ENCODE measurements around the gene FOXO6.
"Not testable (repeated sequence)": the region's sequence is repeated elsewhere in the genome, so short reads cannot be mapped to it uniquely, and the experiment has no call there.

The FOXO6 gene

DNA sequence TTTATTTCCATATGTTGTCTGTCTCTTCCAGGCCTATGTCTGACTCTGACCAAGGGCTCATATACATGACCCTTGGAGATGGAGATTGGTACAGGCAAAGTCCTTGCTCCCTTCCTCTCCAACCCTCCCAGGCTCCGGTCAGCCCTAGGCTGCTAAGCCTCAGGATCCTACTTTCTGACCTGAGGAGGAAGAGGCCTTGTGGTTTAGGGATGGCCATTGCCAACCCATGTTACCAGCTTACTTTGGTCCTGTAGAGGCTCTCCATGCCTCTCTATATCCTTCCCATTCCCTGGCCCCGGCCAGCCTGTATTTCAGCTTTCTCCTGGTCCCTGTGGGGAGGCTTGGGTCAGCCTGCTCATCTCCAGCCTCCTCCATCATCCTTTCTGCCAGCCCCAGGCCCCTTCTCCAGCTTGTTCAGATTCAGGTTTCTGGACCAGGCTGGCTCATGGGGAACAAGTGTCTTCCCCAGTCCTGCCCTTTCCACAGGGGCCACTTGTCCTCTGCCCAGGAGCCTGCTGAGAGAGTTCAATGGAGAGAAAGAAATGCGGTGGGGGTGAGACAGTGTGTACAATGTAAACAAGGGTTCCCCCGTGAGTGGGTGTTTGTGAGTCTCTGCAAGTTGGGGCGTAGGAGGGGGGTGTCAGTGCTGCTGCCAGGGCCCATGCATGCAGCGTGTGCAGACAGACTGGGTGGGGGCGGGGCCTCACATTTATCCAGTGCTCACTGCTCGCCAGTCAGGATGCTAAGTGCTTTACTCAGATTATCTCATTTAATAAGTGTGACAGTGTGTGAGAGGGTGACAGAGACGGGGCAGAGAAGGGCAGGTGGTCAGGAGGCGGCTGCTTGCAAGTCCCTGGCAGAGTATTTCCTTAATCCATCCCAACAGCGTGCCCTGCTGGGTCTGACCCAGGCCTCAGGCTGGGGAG is 31.3 kb upstream of the FOXO6 start:
- DNase-seq (ENCODE audit: low read depth) = no peak

DNA sequence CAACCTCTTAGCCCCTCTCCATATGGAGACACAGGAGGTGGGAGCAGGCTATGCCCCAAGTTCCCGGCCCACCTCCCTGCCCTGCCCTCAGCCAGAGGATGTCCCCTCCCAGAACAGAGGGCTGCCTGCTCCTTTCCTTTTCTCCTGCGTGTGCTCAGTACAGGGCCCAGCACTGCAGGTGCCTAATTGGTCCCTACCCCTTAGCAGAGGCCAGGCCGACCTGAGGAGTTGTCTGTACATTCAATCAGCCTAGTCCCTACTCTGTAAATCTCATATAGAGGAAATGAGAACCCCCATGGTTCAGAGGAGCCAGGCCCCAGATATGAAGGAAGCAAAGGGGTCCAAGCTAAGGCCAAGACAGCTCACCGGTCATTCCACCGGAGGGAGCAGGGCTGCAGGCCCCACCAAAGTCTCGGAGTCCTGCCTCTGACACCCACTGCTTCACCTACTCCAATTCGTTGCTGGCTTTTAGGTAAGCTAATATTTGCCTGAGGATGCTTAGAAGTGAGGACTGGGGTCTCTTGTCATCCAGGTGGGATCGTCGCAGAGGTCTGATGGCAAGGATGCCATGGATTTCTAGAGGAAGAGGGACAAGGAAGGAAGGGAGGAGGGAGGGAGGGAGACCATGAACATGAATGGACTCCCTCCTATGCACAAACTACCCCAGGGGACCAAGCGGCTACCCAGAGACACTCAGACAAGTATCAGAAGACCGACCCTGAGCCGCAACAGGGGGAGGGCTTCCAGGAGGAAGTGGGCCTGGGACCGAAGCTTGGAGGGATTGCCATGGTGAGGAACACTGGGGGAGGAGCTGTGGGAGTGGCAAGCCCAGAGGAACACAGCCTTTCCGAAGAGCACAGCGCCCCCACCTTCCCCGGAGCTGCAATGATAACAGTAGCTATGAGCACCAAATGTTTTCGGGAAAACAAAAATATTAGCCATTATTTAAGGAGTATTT is 30.4 kb upstream of the FOXO6 start:
- DNase-seq (ENCODE audit: low read depth) = no peak

DNA sequence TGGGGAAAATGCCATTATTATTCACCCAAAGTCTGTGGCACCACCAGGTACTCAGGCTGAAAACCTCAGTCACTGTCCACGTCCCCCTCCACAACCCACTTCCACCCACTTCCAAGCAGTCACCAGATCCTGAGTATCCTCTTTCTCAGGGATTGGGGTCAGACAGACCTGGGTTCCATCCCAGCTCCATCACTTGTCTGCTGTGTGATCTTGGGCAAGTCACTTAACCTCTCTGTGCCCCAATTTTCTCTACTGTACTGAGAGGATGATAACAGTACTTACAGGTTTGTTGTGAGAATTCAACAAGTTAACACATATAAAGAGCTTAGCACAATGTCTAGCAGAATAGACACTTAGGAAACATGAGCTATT is 29.7 kb upstream of the FOXO6 start:
- DNase-seq (ENCODE audit: low read depth) = no peak

DNA sequence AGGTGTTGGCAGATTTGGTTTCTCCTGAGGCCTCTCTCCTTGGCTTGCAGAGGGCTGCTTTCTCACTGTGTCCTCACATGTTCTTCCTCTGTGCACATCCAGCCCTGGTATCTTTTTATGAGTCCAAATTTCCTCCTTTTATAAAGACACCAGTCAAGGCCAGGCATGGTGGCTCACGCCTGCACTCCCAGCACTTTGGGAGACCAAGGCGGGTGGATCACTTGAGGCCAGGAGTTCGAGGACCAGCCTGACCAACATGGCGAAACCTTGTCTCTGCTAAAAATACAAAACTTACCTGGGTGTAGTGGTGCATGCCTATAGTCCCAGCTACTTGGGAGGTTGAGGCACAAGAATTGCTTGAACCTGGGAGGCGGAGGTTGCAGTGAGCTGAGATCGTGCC is 29.1 kb upstream of the FOXO6 start:
- not testable (repeated sequence) for DNase-seq (ENCODE audit: low read depth)

DNA sequence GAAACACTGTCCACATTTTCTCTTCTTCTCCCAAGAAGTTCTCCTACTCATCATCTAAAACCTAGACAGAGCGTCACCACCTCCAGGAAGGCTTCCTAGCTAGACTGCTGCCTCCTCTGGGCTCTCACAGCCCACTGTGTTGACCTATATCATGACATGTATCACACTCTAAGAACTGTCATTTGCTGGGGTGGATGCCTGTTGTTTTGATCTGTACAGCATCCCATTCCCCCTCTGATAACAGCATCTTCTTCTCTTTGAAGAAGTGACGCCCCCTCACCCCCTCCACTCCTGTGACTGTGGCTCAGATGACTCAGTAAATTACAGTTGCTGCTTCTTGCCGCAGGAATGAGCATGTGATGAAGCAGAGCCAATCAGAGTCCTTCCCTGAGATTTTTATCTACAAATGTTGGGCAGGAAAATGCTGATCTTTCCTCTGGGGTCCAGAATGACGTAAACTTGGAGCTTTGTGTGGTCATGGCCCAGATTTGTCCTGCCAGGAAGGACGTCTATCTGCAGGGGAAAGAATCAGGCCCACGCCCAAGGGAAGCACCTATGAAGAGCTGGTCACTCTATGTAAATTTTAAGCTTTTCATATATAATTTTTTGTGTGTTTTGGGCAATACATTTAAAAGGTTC is 28.0 kb upstream of the FOXO6 start:
- DNase-seq (ENCODE audit: low read depth) = no peak

DNA sequence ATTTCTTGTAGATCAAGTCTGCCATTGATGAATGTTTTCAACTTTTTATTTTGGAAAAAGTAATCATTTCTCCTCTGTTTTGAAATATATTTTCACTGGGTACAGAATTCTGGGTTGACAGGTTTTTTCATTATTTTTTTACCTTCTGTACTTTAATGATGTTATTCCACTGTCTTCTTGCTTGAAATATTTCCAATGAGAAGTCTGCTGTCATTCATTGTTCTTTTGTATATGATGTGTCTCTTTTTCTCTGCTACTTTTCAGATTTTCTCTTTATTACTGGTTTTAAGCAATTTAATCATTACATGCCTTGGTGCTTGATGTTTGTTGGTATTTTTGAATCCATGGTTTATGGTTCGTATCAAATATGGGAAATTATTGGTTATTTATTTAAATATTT is 22.4 kb upstream of the FOXO6 start:
- DNase-seq (ENCODE audit: low read depth) = no peak

DNA sequence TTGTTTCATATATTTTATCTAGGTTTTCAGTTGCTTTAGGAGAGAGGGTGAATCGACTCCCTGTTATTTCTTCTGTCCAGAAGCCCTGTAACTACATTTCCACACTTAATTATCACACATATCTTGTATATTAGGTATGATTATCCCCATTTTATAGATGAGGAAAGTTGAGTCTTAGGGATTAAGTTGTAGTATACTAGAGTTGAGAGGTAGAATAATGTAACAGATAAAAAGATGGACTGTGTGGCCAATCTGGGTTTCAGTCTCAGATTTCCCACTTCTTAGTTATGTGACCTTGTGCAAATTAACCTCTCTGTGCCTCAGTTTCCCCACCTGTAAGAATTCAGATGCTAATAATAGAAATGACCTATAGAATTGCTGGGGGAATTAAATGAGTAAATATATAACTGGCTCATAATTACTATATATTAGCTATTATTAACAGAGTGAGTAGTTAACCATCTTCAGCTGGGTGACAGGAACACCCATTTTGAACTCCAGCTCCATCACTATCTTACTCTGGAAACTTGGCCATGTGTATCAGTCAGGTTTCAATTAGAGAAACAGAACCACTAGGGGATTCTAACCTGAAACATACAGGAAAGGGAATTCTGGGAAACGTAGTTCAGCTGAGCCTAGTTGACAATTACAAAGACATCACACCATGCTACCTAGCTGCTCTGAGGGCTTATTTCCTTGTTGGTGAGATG is 20.4 kb upstream of the FOXO6 start:
- DNase-seq (ENCODE audit: low read depth) = no peak

DNA sequence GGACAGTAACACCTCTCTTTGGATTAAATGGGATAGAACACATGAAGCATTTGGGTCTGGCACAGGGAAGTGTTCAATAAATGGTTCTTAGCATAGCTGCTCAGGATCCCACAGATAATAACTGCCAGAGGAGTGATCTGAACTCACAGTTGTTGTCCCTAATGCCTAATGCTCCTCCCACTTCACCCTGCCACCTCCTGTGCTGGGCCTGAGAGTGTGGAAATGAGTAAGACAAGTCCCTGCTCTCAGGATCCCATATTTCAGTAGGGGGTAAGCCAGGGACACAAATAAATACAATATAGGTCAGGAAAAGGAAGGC is 19.9 kb upstream of the FOXO6 start:
- DNase-seq (ENCODE audit: low read depth) = no peak

DNA sequence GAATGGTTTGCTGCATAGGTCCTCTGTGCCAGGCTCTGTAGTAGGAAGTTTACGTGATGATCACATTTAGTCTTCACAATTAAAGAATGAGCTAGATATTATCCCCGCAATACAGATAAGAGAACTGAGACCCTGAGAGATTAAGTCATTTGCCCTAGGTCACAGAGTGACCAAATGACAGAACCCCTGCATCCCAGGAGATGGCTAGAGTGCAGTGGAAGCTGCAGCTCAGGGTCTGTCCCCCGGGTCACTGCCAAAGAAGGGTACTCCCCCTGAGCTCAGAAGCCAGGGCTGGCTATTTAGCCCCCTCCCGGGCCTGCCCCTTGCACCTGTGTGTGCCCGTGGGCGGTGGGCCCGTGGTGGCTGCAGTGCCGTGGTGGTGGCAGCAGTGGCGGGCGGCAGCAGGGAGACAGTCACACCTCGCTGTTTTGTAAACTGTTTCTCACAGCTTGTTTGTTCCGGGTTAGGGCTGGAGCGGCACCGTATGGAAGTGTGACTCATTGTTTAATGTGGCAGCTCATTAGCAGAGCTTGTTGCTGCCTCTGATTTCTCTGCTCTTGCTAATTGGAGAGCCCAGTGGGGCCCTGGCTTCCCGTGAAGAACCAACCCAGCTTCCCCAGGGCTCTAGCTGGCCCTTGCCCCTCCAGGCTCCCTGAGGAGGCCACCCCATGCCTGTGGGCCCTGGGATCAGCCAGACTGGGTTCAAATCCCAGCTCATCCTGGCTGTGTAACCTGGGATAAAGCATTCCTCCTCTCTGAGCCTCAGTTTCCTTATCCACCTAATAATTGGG is 19.3 kb upstream of the FOXO6 start:
- DNase-seq (ENCODE audit: low read depth) = no peak

DNA sequence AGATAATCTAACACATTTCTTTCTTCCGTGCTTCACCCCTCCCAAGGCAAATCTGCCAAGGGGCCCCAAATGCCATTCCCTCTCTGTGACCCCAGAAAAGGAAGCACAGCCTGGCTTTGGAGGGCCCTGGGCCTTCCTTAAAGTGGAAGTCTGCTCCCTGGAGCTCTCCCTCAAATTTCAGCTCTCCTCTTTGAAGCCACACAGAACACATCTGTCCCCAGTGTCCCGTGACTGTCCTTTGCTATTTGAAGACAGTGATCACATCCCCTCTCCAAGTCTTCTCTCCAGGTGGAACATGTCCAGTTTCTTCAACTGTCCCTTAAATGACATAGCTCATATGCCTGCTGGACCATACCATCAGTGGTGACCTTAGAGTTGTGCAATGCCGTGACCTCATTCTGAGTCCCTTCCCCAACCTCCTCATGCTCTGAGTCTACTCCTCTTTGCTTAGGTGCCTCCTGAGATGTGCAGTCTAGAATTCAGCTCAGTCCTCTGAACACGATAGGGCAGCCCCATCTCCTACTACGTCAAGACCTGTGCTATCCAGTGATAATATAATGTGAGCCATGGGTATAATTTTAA is 18.4 kb upstream of the FOXO6 start:
- no peak for DNase-seq (ENCODE audit: low read depth)

DNA sequence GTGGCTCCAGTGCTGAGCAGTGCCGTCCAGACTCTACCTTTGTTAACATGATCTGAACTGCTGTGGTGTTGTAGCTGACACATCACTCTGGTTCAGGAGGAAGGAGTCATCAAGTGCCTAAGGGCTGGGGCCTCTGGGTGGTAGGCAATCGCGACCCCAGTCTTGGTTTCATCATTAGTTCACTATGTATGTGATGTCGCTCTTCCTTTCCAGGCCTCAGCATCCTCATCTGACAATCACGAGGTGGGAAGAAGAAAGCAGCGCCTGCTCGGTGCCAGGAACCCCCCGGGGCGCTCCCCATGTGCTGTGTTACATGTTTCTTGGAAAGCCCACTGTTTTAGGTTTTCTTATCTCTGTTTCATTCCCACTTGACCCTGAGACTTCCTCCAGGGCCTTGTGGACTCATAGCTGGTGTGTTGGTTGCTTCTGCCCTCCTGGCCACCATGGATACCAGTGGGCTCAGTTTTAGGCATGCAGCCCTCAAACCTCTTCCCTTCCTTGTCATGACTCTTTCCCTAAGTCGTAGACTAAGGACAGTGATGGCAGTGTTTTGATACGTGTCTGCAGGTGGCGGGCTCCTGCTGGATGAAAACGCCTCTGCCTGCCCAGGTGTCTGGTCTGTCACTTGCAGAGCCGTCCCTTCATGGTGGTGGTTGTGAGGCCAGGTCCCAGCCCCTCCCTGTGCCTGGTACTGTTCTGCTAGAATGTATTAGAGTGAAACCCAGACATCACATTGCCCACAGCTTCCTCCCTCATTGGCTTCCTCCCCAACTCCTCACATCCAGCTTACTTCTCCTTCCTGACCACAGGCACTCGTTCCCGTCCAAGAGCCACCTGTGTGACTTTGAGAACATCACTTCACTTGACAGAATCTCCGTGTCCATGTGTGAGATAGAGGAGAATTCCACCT is 17.2 kb upstream of the FOXO6 start:
- no peak for DNase-seq (ENCODE audit: low read depth)

DNA sequence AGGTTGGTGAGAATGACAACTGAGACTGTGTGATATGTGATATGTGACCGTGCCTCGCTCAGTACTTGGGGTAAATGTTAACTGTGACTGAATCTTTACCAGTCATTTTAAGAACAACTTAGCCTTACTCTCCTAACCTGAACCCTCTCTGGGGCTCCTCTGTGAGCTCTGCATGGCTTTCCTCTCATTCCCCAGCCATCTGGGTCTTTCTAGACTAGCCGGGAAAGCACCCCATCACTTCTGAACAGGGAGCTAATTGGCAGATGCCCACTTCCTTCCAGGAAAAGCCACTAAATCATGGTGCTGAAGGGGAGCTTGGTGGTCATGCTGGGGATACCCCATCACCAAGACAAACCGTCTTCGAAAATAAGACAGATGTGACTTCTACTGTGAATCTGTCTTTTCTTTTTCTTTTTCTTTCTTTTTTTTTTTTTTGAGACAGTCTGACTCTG is 16.5 kb upstream of the FOXO6 start:
- DNase-seq (ENCODE audit: low read depth) = no peak

DNA sequence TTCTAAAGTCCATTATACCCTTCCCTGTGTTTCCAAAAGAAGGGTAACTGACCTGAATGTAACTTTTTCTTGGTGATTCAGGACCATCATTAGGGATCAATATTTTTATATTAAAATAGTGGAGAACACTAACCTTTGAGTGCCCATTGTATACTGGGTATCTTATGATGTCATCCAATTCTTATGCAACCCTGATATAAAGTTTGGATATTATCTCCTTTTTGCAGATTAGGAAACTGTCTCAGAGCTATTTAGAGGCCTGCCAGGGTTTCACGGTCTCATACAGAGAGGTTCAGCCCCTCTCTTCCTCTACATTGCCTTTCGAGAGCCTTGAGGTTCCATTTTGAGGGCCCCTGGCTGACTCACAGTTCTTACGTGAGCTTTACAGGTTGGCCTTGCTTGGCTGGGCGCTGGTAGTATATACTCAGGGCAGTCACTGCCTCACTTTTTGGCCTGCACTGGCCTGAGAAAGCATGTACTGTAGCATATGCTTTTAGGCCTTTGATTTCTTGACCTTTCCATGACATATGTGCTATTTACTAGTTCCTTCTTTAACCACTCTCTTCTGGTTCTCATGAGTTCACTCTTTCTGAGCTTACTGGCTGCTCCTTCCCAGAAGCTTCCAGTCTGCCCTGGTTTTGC is 15.7 kb upstream of the FOXO6 start:
- DNase-seq (ENCODE audit: low read depth) = no peak

DNA sequence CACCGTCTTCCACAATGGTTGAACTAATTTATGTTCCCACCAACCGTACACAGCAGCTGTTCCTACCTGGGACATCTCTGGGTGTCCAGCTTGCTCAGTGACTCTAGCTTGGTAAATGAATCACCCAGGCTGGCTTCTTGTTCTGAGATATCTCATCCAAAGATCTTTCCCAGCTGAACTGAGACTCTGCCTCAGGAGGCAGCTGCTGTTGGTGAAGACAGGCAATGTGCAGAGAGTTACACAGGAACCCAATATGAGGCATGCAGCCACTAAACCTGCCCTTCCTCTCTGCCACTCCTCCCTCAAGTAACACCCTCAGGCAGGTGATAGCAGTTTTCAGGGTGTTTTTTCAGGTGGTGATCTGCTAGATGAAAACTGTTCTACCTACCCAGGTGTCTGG is 14.0 kb upstream of the FOXO6 start:
- no peak for DNase-seq (ENCODE audit: low read depth)

DNA sequence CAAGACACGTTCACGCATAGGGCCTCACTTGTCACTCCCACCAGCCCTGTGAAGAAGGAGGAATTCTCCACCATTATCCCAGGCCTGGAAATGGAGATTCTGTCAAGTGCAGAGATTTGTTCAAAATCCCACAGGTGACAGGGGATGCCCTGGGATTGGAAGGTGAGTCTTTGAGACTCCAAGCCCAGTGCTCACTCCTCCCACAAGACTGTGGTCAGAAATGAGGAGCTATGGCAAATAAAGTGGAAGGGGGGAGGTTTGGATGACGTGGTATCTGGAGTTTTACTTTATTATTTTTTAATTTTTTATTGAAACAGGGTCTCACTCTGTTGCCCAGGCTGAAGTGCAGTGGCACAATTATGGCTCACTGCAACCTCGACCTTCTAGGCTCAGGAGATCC is 12.8 kb upstream of the FOXO6 start:
- DNase-seq (ENCODE audit: low read depth) = no peak

DNA sequence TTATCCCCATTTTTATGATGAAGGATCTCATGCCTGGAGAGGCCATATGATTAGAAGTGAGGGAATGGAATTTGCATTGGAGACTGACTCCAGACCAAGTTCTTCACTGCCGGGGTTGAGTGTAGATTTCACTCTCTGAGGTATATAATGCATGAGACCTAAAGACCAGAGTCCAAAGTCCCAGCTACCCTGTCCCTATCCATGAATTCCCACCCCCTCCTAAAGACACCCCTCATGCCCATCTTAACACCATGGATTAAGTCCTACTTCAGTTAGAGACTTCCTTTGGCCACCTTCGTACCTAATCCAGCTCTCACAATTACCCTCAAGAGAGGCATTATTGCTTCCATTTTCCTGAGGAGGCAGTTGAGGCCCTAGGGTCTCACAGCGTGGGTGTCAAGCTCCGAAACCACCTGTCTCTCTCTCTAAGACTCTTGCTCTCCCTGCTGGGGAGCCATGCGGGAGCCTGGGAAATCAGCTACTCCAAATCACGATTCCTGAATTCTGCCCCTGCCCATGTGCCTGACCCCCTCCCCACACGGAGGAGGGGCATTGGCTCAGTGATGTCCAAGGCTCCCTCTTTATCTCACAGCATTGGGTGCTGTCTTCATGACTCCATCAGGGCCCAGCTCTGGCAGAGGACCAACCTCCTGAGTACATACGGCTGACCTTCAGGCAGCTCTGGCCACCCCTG is 11.7 kb upstream of the FOXO6 start:
- no peak for DNase-seq (ENCODE audit: low read depth)

DNA sequence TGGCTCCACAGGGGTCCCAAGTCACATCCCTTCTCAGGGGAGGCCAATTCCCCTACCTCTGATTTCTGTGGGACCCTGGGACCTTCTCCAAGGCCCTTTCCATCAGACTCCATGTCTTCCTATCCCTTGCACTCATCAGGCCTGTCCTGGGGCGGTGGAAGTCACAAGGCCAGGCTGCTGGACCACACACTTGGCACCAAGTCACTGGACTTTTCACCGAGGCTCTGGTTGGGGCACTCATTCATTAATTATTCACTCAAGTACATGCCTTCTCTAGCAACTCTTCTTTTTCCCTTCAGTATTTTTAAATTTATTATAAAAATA is 11.2 kb upstream of the FOXO6 start:
- no peak for DNase-seq (ENCODE audit: low read depth)

DNA sequence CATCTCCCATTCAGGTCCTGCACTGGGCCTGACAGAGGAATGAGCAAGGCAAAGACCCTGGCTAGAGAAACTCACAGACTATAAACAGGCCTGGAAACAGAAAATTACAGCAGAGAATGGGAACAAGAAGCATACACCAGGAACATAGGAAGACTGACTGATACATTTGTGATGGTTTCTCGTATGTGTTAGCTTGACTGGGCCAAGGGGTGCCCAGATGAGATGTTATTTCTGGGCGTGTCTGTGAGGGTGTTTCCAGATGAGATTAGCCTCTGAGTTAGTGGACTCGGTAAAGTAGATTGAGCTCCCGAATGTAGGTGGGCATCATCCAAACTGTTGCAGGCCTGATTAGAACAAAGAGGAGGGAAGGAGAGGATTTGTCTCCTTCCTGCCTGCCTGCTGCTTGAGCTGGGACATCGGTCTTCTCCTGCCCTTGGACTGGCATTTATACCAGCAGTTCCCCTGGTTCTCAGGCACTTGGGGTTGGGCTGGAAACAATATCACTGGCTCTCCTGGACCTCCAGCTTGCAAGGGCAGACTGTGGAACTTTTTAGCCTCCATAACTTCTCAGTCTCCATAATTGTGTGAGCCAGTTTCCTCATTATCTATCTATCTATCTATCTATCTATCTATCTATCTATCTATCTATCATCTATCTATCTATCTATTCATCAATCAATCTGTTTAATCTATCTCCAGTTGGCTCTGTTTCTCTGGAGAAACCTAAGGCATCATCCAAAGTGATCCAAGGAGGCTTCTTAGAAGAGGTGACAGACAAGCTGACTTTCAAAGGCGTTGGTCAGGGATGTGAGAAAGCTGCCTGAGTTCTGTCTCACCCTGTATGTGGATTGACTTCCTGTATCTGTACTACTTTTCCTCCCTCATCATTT is 9.7 kb upstream of the FOXO6 start:
- DNase-seq (ENCODE audit: low read depth) = no peak
